ENCODE data around the gene ZP3. TPM values are rescaled to one million over a fixed set of nuclear protein-coding genes. Genes with fewer than 3 reads are reported as not detected.

Gene ZP3
- total RNA-seq, 4 donors from 2014 or later: 0.46 to 1.0 TPM; not detected in 2

DNA sequence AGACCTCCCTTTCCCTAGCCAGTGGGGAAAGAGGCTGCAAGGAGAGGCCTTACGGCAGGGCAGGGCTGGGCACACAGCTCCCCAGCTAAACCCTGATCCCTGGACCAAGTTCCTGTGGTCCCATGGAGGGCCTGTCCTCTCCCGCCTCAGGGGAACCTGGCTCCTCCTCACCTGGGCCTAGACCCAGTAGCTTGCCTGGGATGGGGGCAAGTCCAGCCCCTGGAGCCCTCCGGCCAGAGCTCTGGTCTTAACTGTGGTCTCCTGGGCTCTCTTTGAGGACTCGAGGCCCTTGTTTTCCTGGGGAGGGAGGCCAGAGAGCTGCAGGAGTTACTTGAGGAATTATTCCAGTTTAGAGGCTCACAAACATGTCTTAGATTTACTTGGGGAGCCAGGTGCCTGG, 1.5 kb downstream of the ZP3 start:
- Histone ChIP-seq H3K9me3 (no peaks in the 10 kb centered on the region), H3K36me3 (no peaks in the 10 kb centered on the region), H3K27ac (replicated peaks in 1 of 4) (no peak overlapping the region), H3K27me3 (peaks cover 0 to 31% (median 0%) of the 10 kb centered on the region in 4 donors), H3K4me1 (no peaks in the 10 kb centered on the region), H3K4me3 (no peak overlapping the region)
- intact Hi-C loops (cut with DNase I): no loop called here
- DNase-seq (ENCODE audit: extremely low spot score): no peak
- WGBS: 93% methylated on average over 3 of the region's 4 CpGs
- TF ChIP-seq POLR2A (IDR thresholded peaks at IDR 0.05; ENCODE audit: low read depth) (no peak), POLR2AphosphoS5 (IDR thresholded peaks at IDR 0.05) (no peak), EP300 (IDR thresholded peaks at IDR 0.05) (no peak)
- TF ChIP-seq, protein P1, sequence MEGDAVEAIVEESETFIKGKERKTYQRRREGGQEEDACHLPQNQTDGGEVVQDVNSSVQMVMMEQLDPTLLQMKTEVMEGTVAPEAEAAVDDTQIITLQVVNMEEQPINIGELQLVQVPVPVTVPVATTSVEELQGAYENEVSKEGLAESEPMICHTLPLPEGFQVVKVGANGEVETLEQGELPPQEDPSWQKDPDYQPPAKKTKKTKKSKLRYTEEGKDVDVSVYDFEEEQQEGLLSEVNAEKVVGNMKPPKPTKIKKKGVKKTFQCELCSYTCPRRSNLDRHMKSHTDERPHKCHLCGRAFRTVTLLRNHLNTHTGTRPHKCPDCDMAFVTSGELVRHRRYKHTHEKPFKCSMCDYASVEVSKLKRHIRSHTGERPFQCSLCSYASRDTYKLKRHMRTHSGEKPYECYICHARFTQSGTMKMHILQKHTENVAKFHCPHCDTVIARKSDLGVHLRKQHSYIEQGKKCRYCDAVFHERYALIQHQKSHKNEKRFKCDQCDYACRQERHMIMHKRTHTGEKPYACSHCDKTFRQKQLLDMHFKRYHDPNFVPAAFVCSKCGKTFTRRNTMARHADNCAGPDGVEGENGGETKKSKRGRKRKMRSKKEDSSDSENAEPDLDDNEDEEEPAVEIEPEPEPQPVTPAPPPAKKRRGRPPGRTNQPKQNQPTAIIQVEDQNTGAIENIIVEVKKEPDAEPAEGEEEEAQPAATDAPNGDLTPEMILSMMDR (IDR thresholded peaks at IDR 0.05): no peak

GRCh38 chr7:76427635-76428034, 2.9 kb downstream of the ZP3 start:
- intact Hi-C loops (cut with DNase I): no loop called here
- Histone ChIP-seq H3K27me3 (peaks cover 0 to 24% (median 0%) of the 10 kb centered on the region in 4 donors), H3K27ac (replicated peaks in 1 of 4) (no peak overlapping the region), H3K9me3 (no peaks in the 10 kb centered on the region), H3K4me1 (no peaks in the 10 kb centered on the region), H3K4me3 (no peak overlapping the region), H3K36me3 (no peaks in the 10 kb centered on the region)
- peak; percentile 50 for DNase-seq (ENCODE audit: extremely low spot score)
- TF ChIP-seq POLR2A (IDR thresholded peaks at IDR 0.05; ENCODE audit: low read depth) (no peak), POLR2AphosphoS5 (IDR thresholded peaks at IDR 0.05) (no peak), EP300 (IDR thresholded peaks at IDR 0.05) (no peak)
- TF ChIP-seq, protein P1 (IDR thresholded peaks at IDR 0.05): no peak
- WGBS: 61% methylated on average over 2 of the region's 5 CpGs

- intact Hi-C loops (cut with DNase I): no loop called here
- H3K9me3 ChIP-seq: no peaks in the 10 kb centered on the region
- TF ChIP-seq, protein P1 (IDR thresholded peaks at IDR 0.05): no peak
- TF ChIP-seq POLR2AphosphoS5 (IDR thresholded peaks at IDR 0.05): no peak
- DNase-seq (ENCODE audit: extremely low spot score): no peak
- H3K27ac ChIP-seq (replicated peaks in 1 of 4): no peak overlapping the region
- H3K27me3 ChIP-seq: peaks cover 0 to 22% (median 0%) of the 10 kb centered on the region in 4 donors
- no peaks in the 10 kb centered on the region for H3K4me1 ChIP-seq
- no peaks in the 10 kb centered on the region for H3K36me3 ChIP-seq
- WGBS: 92% methylated on average over 13 of the region's 13 CpGs
- H3K4me3 ChIP-seq: no peak overlapping the region
Measured at GRCh38 chr7:76428149-76428823, 3.5 kb downstream of the ZP3 start.

DNA sequence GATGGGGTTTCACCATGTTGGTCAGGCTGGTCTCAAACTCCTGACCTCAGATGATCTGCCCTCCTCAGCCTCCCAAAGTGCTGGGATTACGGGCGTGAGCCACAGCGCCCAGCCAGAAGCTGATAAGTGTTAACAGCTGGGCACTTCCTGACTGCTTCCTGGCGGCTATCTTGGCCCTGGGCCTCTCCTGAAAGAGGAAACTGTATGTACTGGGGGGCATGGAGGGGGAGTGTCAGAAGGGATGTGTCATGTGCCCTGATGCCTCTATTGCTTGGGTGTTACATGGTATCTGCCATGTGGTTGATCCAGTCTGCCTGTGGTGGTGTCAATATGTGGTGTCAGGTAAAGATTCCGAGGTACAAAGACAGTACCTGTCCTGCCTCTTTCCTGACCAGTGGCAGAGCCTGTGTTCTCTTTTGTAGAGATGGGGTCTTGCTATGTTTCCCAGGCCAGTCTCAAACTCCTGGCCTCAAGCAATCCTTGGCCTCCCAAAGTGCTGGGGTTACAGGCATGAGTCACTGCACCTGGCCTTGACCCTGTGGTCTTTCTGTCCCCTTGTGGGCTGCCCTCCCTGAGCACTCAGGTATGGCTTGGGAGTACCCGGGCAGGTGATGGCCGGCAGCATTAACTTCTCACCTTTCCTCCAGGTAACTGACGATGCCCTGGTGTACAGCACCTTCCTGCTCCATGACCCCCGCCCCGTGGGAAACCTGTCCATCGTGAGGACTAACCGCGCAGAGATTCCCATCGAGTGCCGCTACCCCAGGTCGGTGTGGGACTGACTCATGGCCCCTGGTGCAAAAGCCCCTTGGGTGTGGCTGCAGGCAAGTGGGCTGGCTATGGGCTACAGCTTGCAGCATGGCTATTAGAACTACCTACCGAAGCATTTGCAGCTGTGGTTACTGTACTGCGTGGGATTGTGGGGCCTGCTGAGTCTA, 4.4 kb downstream of the ZP3 start:
- H3K27ac ChIP-seq (replicated peaks in 1 of 4): no peak overlapping the region
- 78% methylated on average over 13 of the region's 18 CpGs for WGBS
- no peak overlapping the region for H3K4me3 ChIP-seq
- H3K4me1 ChIP-seq: no peaks in the 10 kb centered on the region
- H3K27me3 ChIP-seq: peaks cover 0 to 13% (median 0%) of the 10 kb centered on the region in 4 donors
- no peak for TF ChIP-seq EP300 (IDR thresholded peaks at IDR 0.05)
- TF ChIP-seq POLR2A (IDR thresholded peaks at IDR 0.05; ENCODE audit: low read depth): no peak
- TF ChIP-seq, protein P1 (IDR thresholded peaks at IDR 0.05): no peak
- no peak for TF ChIP-seq POLR2AphosphoS5 (IDR thresholded peaks at IDR 0.05)
- H3K9me3 ChIP-seq: no peaks in the 10 kb centered on the region
- DNase-seq (ENCODE audit: extremely low spot score): no peak
- no peaks in the 10 kb centered on the region for H3K36me3 ChIP-seq
- intact Hi-C loops (cut with DNase I): no loop called here
